ENCODE measurements around the gene PTH. TPM values are rescaled to one million over a fixed set of nuclear protein-coding genes. Genes with fewer than 3 reads are reported as not detected.

PTH gene
- total and polyA plus RNA-seq, 2 of the 8 experiments (the other 6 are each of a cell fraction or from before 2014, with no cell fraction given), result not detected

DNA sequence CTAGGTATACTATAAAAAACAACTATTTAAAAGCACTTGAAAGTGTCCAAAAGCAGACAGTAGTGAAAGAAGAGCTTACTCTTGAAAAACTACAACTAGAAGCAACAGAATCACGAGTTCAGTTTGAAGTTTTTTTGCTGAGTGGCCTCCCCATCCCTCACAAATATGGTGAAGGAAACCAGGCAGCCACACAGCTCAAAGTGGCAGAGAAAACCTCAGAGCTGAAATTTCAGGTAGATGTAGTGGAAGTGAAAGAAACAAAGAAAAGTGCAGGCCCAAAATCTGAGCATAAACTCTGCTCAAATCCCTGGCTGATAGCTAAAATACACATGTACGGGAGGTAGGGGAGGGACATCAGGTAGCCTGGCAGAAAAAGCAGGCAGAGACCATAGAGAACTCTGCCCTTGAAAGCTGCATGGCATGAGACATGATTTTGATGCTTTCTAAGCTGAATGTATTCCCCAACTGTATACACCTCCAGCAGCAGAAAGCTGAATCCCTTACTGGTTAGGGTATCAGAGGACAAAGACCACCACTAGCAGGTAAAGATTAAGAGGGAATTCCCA, 44.9 kb downstream of the PTH start:
- DNase-seq (ENCODE audit: low read depth in 1 of 2, low spot score in 2 of 2) (no peak), FAIRE-seq (no peak)
- H3K14ac ChIP-seq (ENCODE audit: insufficient read length), result no peak overlapping the region
- H3K23me2 ChIP-seq (ENCODE audit: low read depth, low read length), result no peaks in the 10 kb centered on the region
- H2BK12ac ChIP-seq (ENCODE audit: low read depth, low read length), result no peak overlapping the region
- no peak overlapping the region for H2BK15ac ChIP-seq (ENCODE audit: low read length)
- H3K79me2 ChIP-seq (ENCODE audit: control insufficient read depth in 1 of 2, insufficient read depth in 2 of 2, low read length in 2 of 2), result peaks cover 0 to 34% of the 10 kb centered on the region in 2 experiments; a peak in 2 of 4 replicates
- no peak overlapping the region for H3K4me2 ChIP-seq (ENCODE audit: insufficient read depth in 1 of 2, low read depth in 2 of 2, low read length in 2 of 2)
- no peak overlapping the region for H3K56ac ChIP-seq (replicated peaks; ENCODE audit: insufficient read length, low read depth, low read length)
- 88% methylated on average over 2 of the region's 2 CpGs; no CpG with 5 or more reads in 1 of the 2 experiments for WGBS, 2 experiments (ENCODE audit: extremely low coverage in 1 of 2, insufficient coverage in 1 of 2, insufficient read length in 1 of 2, insufficient replicate concordance in 2 of 2, low coverage in 1 of 2, low lambda C conversion rate in 2 of 2, missing lambda C conversion rate in 1 of 2)
- no peaks in the 10 kb centered on the region for H3K9me3 ChIP-seq (ENCODE audit: insufficient read depth in 2 of 2, low read depth in 1 of 2, low read length in 1 of 2)
- no peak overlapping the region for H4K8ac ChIP-seq (ENCODE audit: extremely low read depth, insufficient read depth, low read length)
- no peak overlapping the region for H2BK20ac ChIP-seq (ENCODE audit: low read length)
- H2BK5ac ChIP-seq (ENCODE audit: low read depth, low read length), result no peak overlapping the region
- no peaks in the 10 kb centered on the region for H4K20me1 ChIP-seq (replicated peaks in 1 of 2; ENCODE audit: control insufficient read depth in 1 of 2, insufficient read depth in 2 of 2, low read length in 2 of 2)
- no peak overlapping the region for H3K27ac ChIP-seq (ENCODE audit: low read depth, low read length)
- H2AK5ac ChIP-seq (ENCODE audit: low read depth, low read length), result no peak overlapping the region
- TF ChIP-seq SP4 (IDR thresholded peaks at IDR 0.05; ENCODE audit: low read length) (no peak), POLR2A (IDR thresholded peaks at IDR 0.05; ENCODE audit: control extremely low read depth in 1 of 2, low read depth in 2 of 2, low read length in 2 of 2) (no peak), ASH2L (IDR thresholded peaks at IDR 0.05; ENCODE audit: low read length) (no peak), POLR2AphosphoS5 (IDR thresholded peaks at IDR 0.05; ENCODE audit: low read depth, low read length) (no peak), SP1 (IDR thresholded peaks at IDR 0.05; ENCODE audit: low read depth, low read length) (no peak), CHD2 (IDR thresholded peaks at IDR 0.05; ENCODE audit: low read length) (no peak), GTF2F1 (IDR thresholded peaks at IDR 0.05; ENCODE audit: borderline replicate concordance, low read depth, low read length) (no peak), ZNF274 (IDR thresholded peaks at IDR 0.05; ENCODE audit: borderline replicate concordance, extremely low read depth, low read length) (no peak), EGR1 (IDR thresholded peaks at IDR 0.05; ENCODE audit: borderline replicate concordance, low read depth, low read length) (no peak), YY1 (IDR thresholded peaks at IDR 0.05; ENCODE audit: low read depth, low read length) (no peak), FOSL1 (IDR thresholded peaks at IDR 0.05; ENCODE audit: insufficient read depth, low read depth, low read length) (no peak), SIX5 (IDR thresholded peaks at IDR 0.05; ENCODE audit: low read depth, low read length) (no peak)
- TF ChIP-seq, protein P1, sequence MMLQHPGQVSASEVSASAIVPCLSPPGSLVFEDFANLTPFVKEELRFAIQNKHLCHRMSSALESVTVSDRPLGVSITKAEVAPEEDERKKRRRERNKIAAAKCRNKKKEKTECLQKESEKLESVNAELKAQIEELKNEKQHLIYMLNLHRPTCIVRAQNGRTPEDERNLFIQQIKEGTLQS (IDR thresholded peaks at IDR 0.05; ENCODE audit: insufficient read depth, low read depth, low read length), result no peak
- TF ChIP-seq, protein P2, sequence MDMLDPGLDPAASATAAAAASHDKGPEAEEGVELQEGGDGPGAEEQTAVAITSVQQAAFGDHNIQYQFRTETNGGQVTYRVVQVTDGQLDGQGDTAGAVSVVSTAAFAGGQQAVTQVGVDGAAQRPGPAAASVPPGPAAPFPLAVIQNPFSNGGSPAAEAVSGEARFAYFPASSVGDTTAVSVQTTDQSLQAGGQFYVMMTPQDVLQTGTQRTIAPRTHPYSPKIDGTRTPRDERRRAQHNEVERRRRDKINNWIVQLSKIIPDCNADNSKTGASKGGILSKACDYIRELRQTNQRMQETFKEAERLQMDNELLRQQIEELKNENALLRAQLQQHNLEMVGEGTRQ (IDR thresholded peaks at IDR 0.05; ENCODE audit: low read length), result no peak
- H3K4me3 ChIP-seq (ENCODE audit: extremely low read depth in 1 of 4, insufficient read depth in 2 of 4, low read depth in 3 of 4, low read length in 4 of 4), result no peak overlapping the region
- H3K79me1 ChIP-seq (ENCODE audit: low read depth, low read length), result no peaks in the 10 kb centered on the region
- no peak overlapping the region; a peak in 1 of 7 replicates for H3K9ac ChIP-seq (replicated peaks in 1 of 4; ENCODE audit: extremely low read depth in 1 of 4, low read depth in 3 of 4, low read length in 3 of 4)
- no peak overlapping the region for H4K91ac ChIP-seq (replicated peaks; ENCODE audit: insufficient read length, low read length)
- ChIA-PET CTCF (ENCODE audit: partially characterized antibody) (interaction anchor here (0.8 to 1.6 kb wide), 7 partner anchors 9 to 96 kb away, joined by 3 to 6 read pairs (median 3); no protein-coding TSS in a partner anchor), POLR2A (ENCODE audit: partially characterized antibody) (no interaction called here)
- no peak overlapping the region for H2AFZ ChIP-seq (ENCODE audit: low read length)
- no peak overlapping the region for H3K23ac ChIP-seq (ENCODE audit: insufficient read length)
- H2BK120ac ChIP-seq (replicated peaks; ENCODE audit: low read depth, low read length), result no peak overlapping the region
- H3K36me3 ChIP-seq (ENCODE audit: control insufficient read depth in 2 of 4, insufficient read depth in 4 of 4, low read length in 3 of 4), result no peaks in the 10 kb centered on the region
- H3K4me1 ChIP-seq (replicated peaks in 1 of 4; ENCODE audit: control insufficient read depth in 3 of 4, insufficient read depth in 4 of 4, low read length in 3 of 4), result no peaks in the 10 kb centered on the region; a peak in 2 of 7 replicates
- no peak overlapping the region for H3K4ac ChIP-seq (replicated peaks; ENCODE audit: insufficient read length, low read depth, low read length)
- H3K18ac ChIP-seq (ENCODE audit: extremely low read depth, low read length), result no peak overlapping the region
- no peaks in the 10 kb centered on the region for H3K27me3 ChIP-seq (replicated peaks in 1 of 4; ENCODE audit: control insufficient read depth in 3 of 4, extremely low read depth in 1 of 4, insufficient read depth in 3 of 4, low read length in 3 of 4)
- no peak overlapping the region for H4K5ac ChIP-seq (ENCODE audit: insufficient read length, low read depth, low read length)

Measured in H1 (cell line).